T-cell (primary cell): ENCODE data around the gene OTOA. TPM values are rescaled to one million over a fixed set of nuclear protein-coding genes. Genes with fewer than 3 reads are reported as not detected.
"Not testable (repeated sequence)": the region's sequence is repeated elsewhere in the genome, so short reads cannot be mapped to it uniquely, and the experiment has no call there.

Experiments used
- ATAC-seq, 4 experiments: fragments of 200-7000 bp in 3 of 4; fragments of 150-1000 bp in 1 of 4; cut with Tn5 transposase; replicated peaks in 1 of 4; 1 replicate in 3 of 4; 2 replicates in 1 of 4; pipeline ENCODE4 v1.10.0; 2021; ENCODE audit warnings: moderate library complexity in 3 of 4, mild to moderate bottlenecking in 2 of 4, moderate number of reproducible peaks in 1 of 4
- CTCF ChIA-PET, 2 donors: fragments of 300-600 bp; sonication (Branson Sonifier 250); formaldehyde crosslinking; loops; one replicate each; lab custom pipeline; 2022; ENCODE audit warnings: antibody characterized with exemption in 2 of 2; lab: Charles Lee
- POLR2A ChIA-PET, 2 donors: fragments of 300-600 bp; sonication (Branson Sonifier 250); formaldehyde crosslinking; loops; one replicate each; lab custom pipeline; 2022; ENCODE audit warnings: antibody characterized with exemption in 2 of 2; lab: Charles Lee
- DNase-seq, 35 experiments: peaks; one replicate each; pipeline versions ENCODE4 v3.0.0 to v3.0.0-alpha.2; 2013 to 2023
- H3K27ac ChIP-seq: one replicate; pipeline ENCODE4 v1.5.1; 2013; ENCODE audit warnings: low read length
- H3K27me3 ChIP-seq, 2 experiments: replicated peaks in 1 of 2; 1 replicate in 1 of 2; 2 replicates in 1 of 2; pipeline versions ENCODE4 v1.6.1 to v1.7.0; 2013; ENCODE audit warnings: low read length in 1 of 2, mixed read lengths in 1 of 2; ENCODE audit not compliant: control insufficient read depth in 2 of 2, insufficient read depth in 2 of 2; ENCODE audit errors: extremely low read depth in 1 of 2
- H3K36me3 ChIP-seq, 2 donors: 1 replicate in 1 of 2; 2 replicates in 1 of 2; pipeline versions ENCODE4 v1.6.1 to v1.7.0; 2013; ENCODE audit warnings: low read length in 1 of 2; ENCODE audit not compliant: control insufficient read depth in 2 of 2, insufficient read depth in 1 of 2; ENCODE audit errors: extremely low read depth in 1 of 2
- H3K4me1 ChIP-seq, 2 experiments: 1 replicate in 1 of 2; 2 replicates in 1 of 2; pipeline versions ENCODE4 v1.6.1 to v1.7.0; 2013; ENCODE audit warnings: low read length in 2 of 2, mixed read lengths in 1 of 2; ENCODE audit not compliant: insufficient read depth in 2 of 2, control insufficient read depth in 1 of 2; ENCODE audit errors: extremely low read depth in 1 of 2
- H3K4me3 ChIP-seq, 2 donors: 1 replicate in 1 of 2; 2 replicates in 1 of 2; pipeline versions ENCODE4 v1.5.1 to v1.7.0; 2013; ENCODE audit warnings: mild to moderate bottlenecking in 2 of 2, low read length in 1 of 2, moderate library complexity in 1 of 2; ENCODE audit not compliant: control insufficient read depth in 1 of 2; ENCODE audit errors: extremely low read depth in 1 of 2
- H3K9me3 ChIP-seq: 2 replicates; pipeline ENCODE4 v1.7.0; 2013
- H3K27ac Mint-ChIP-seq, 2 donors: one replicate each; pipeline ENCODE4 v1.8.0; 2020 to 2021; ENCODE audit warnings: mild to moderate bottlenecking in 2 of 2, mixed read lengths in 2 of 2
- H3K27me3 Mint-ChIP-seq, 2 donors: one replicate each; pipeline ENCODE4 v1.8.0; 2021 to 2022; ENCODE audit warnings: mixed read lengths in 2 of 2
- H3K36me3 Mint-ChIP-seq: one replicate; pipeline ENCODE4 v1.8.0; 2021; ENCODE audit warnings: mixed read lengths
- H3K4me1 Mint-ChIP-seq, 3 donors: one replicate each; pipeline ENCODE4 v1.8.0; 2020 to 2022; ENCODE audit warnings: mixed read lengths in 3 of 3, mild to moderate bottlenecking in 1 of 3
- H3K4me3 Mint-ChIP-seq, 3 donors: one replicate each; pipeline ENCODE4 v1.8.0; 2020 to 2022; ENCODE audit warnings: mild to moderate bottlenecking in 3 of 3, mixed read lengths in 3 of 3, moderate library complexity in 3 of 3
- H3K9me3 Mint-ChIP-seq, 3 donors: one replicate each; pipeline ENCODE4 v1.8.0; 2020 to 2022; ENCODE audit warnings: mixed read lengths in 3 of 3
- WGBS: methylation state at CpG from one replicate; pipeline ENCODE4 v1.1.5; 2013; ENCODE audit warnings: missing lambda C conversion rate; ENCODE audit not compliant: insufficient coverage; 5-methylcytosine and 5-hydroxymethylcytosine counted together
- total RNA-seq, 35 experiments: library from RNA in 6 of 35; stranded (reverse) in 6 of 35; fragments of 120-200 nt in 1 of 35; gene quantifications; one replicate each; pipeline versions ENCODE4 v1.2.1 to v1.2.4 and lab custom pipeline; 2013 to 2026

The OTOA gene
- total RNA-seq, 5 donors from 2014 or later (not counting 1 experiment from before 2014, with no cell fraction given) = 0.18 to 0.20 (median 0.19) TPM; not detected in 2

DNA sequence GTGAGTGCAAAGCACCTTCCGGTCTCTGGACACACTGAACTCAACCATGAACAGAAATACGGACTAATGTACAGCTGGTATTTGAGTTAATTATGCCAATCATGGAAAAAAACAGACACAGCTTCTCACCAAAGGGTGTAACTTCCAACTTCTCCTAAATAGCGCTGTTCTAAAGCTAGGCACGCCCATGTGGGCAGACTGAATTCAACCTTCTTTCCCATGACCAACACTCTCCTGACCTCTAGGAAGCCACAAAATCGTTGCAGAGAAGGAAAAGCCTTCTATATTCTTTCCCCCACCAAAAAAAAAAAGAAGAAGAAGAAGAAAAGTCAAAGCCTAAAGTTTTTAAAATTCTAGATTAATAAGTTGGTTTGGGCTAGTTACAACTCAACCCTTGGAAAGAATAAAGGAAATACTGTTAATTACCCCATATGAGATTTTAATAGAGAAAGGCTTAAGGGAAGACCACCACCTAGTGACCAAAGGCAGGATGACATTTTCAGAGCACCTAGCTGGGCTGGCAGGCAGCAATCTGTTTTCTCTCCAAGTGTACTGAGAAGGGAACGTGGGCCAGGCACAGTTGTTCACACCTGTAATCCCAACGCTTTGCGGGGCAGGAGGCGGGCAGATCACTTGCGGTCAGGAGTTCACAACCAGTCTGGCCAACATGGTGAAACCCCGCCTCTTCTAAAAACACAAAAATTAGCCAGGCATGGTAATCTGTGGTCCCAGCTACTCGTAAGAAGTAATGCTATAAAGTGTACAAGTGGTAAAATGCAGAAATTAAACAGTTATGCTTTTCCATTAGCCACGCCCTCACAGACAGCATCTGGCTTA lies 138.0 kb downstream of the OTOA start:
- peaks cover 11% of the 10 kb centered on the region for H3K36me3 Mint-ChIP-seq
- no CpG with 5 or more reads among the region's 13 CpGs for WGBS
- H3K9me3 Mint-ChIP-seq, H3K4me1 ChIP-seq, POLR2A ChIA-PET, H3K4me3 ChIP-seq, H3K9me3 ChIP-seq, H3K27me3 Mint-ChIP-seq, H3K27ac ChIP-seq, H3K36me3 ChIP-seq, H3K4me3 Mint-ChIP-seq, H3K27me3 ChIP-seq, H3K27ac Mint-ChIP-seq, H3K4me1 Mint-ChIP-seq, CTCF ChIA-PET: not testable (repeated sequence)
- ATAC-seq (peak in 1 of 4 experiments; percentile 56), DNase-seq (peak in 10 of 35 experiments; percentile 4 to 49 (median 9))

DNA sequence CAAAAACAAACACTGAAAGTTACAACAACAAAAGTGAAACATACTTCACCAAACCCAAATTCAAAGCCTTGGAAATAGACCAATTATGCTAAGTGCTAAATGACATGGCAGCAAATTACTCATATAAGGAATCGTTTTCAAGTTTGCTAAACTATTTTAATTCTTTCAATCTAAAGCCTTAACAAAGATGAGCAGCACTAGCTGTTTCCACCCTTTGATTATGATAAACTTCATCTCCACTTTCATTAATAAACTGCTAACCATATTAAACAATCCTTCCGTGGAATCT lies 138.6 kb downstream of the OTOA start:
- H3K9me3 Mint-ChIP-seq, DNase-seq, H3K4me1 ChIP-seq, H3K27me3 Mint-ChIP-seq, H3K4me1 Mint-ChIP-seq, ATAC-seq, CTCF ChIA-PET, H3K4me3 ChIP-seq, H3K36me3 ChIP-seq, H3K27me3 ChIP-seq, H3K27ac Mint-ChIP-seq, H3K4me3 Mint-ChIP-seq, H3K27ac ChIP-seq, H3K9me3 ChIP-seq: not testable (repeated sequence)
- WGBS = no CpG with 5 or more reads among the region's 2 CpGs
- peaks cover 12% of the 10 kb centered on the region for H3K36me3 Mint-ChIP-seq
- POLR2A ChIA-PET = interaction anchor here in 1 of 2 donors (0.7 kb wide), 1 partner anchor 1633 kb away, joined by 7 read pairs; no protein-coding TSS in a partner anchor

Other genes with a start within 250 kb of the OTOA start
- gene METTL9, start 64.4 kb upstream of the OTOA start, total RNA-seq = 10 to 100 TPM; 69.3 to 93.3 (median 75.5) TPM
- under 1 TPM; 0.15 to 0.60 (median 0.28) TPM for gene IGSF6, start 11.4 kb upstream of the OTOA start, total RNA-seq
- 100 to 1,000 TPM; 173 to 372 (median 216) TPM for gene NPIPB4, start 193.8 kb downstream of the OTOA start, total RNA-seq